Germinal center (tissue), 1 donor: ENCODE measurements around the gene RASSF7.

Experiments
- DNase-seq: peaks from one replicate; pipeline ENCODE4 v3.0.0; 2012; ENCODE audit warnings: mixed read lengths, low spot score

Gene RASSF7

DNA sequence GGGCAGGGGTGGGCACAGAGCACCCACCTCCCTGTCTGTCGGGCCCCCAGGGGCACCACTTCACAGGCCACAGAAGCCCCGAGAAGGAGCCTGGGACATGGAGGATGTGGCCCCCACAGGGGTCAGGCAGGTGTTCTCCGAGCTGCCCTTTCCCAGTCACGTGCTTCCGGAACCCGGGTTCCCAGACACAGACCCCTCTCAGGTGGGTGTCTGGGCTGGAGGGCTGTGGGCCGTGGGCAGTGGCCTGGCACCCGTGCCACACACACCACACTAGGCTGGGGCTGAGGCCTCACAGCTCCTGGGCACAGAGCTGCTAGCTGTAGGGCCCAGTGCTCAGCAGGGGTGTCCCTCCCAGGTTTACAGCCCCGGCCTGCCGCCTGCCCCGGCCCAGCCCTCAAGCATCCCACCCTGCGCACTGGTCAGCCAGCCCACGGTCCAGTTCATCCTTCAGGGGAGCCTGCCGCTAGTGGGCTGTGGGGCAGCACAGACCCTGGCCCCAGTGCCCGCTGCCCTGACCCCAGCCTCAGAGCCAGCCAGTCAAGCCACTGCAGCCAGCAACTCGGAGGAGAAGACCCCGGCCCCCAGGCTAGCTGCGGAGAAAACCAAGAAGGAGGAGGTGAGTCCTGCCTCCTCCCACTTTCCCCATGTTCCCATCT is 49.5 kb downstream of the RASSF7 start:
- DNase-seq: no peak

DNA sequence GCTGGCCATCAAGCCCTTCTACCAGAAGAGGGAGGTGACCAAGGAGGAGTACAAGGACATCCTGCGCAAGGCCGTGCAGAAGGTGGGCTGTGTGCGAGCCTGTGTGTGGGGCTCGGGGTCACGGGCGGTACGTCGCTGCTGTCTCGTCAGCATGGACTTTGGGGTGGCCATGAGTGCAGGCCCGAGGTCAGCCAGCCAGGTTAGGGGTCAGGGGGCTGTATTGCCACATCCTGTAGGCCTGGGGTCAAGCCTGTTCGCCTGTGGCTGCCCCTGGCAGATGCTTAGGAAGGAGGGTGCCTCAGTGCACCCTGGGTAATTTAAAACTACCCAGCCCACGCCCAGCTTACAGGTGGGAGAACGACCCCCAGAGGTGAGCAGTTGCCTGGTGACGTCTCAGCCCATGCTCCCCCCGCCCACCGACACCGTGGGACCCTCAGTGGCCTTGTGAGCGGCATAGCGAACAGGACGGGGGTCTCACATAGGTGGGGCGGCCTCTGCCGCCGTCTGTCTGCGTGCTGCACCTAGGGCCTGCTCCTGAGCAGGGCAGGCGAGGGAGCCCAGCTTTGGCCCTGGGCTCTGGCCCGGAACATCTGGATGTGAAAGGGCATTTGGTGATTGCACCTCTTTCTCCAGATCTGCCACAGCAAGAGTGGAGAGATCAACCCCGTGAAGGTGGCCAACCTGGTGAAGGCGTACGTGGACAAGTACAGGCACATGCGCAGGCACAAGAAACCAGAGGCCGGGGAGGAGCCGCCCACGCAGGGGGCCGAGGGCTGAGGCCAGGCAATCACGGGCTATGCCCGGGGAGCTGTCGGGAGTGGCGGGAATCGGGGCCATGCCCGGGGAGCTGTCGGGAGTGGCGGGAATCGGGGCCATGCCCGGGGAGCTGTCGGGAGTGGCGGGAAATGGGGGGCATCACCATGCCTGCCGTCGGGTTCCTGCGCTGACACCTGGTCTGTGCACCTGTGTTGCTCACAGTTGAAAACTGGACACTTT is 50.5 kb downstream of the RASSF7 start:
- DNase-seq: no peak

DNA sequence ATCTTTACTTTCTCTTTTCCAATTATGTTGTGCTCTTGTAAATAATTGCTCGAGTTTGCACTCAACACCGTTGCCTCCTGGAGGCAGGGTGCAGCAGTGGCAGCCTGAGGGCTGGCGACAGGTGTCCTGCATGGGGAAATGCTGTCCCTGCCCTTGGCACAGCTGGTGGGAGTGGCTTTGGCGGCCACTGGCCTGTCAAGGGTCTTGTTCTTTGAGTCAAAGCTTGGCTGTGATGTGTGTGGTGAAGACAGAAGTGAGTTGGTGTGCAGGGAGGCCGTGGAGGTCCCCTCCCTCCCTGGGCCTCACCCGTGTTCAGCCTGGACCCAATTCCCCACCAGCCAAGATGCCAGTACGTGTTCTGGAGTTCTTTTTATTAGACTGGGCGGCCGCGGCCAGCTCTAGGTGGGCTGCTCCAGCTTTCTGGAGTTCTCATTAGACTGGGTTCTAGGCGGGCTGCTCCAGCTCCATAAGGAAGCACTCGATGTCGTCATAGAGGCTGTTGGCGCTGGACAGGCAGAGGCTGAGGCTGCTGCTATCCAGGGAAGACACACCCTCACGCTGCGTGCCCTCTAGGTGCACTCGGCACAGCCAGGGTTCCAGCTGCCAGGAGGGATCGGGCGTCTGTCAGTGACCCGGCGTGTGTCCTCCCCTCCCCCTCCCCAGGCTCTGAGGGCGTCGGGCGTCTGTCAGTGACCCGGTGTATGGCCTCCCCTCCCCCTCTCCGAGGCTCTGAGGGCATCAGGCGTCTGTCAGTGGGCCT is 51.6 kb downstream of the RASSF7 start:
- no peak for DNase-seq

DNA sequence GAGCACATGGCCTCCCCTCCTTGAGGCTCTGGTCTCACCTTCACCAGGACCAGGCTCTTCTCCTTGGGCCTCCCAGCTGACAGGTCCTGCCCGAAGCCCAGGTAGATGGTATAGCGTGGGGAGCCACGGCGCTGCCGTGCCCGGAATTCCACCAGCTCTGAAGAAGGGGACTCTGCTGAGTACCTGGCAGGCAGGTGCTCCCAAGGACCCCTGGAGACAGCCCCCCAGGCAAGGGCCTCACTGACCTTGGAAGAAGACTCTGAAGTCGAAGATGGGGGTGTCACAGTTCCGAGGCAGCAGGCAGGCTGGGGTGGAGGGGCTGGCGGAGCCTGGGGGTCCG is 52.2 kb downstream of the RASSF7 start:
- no peak for DNase-seq

DNA sequence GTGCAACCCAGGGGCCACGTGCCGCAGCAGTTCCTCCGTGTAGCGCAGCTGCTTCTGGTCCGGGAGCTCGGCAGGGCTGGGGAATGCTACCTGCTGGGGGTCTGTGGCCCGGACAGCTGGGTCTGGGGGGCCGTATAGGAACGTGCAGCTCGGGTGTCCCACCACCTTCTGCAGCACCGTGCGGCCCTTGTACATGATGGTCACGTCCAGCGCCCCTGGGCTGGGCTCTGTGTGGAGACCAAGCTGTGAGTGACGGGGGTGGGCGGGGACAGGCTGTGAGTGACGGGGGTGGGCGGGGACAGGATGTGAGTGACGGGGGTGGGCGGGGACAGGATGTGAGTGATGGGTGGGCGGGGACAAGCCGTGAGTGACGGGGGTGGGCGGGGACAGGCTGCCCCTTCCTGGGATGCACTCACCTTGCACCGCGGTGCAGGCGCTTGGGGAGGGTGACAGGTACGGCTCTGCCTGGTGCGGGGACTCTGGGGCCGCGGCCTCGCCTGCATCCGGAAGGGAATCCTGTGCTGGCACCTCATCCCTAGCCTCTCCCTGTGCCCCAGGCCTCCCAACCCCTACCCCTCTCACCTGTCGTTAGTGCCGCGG is 52.7 kb downstream of the RASSF7 start:
- DNase-seq: peak; percentile 86
